PC-3 (cell line): ENCODE results near the gene VWCE. TPM values are rescaled to one million over a fixed set of nuclear protein-coding genes. Genes with fewer than 3 reads are reported as not detected.
A peak's percentile ranks its signal among the peaks of the same experiment; 100 is the strongest.

Source experiments
- ATAC-seq: fragments of 200-7000 bp; cut with Tn5 transposase; 2 replicates; pipeline ENCODE4 v1.9.1; 2020; ENCODE audit warnings: mild to moderate bottlenecking, moderate library complexity
- BruUV-seq: library from RNA; stranded (reverse); fragments of 400-500 nt; replicated peaks from 2 replicates; lab custom pipeline; 2021; lab: Mats Ljungman, UMichigan
- CTCF ChIA-PET: fragments of 300-600 bp; sonication (Branson Sonifier 250); formaldehyde crosslinking; loops from one replicate; lab custom pipeline; 2022; ENCODE audit warnings: antibody characterized with exemption; lab: Charles Lee
- POLR2A ChIA-PET: fragments of 300-600 bp; sonication (Branson Sonifier 250); formaldehyde crosslinking; loops from one replicate; lab custom pipeline; 2022; ENCODE audit warnings: antibody characterized with exemption; ENCODE audit not compliant: unreplicated experiment; lab: Charles Lee
- DNase-seq: peaks from one replicate; pipeline ENCODE4 v3.0.0-alpha.2; 2015
- H2AFZ ChIP-seq: fragments of 300-600 bp; sonication (generic); 2 replicates; pipeline ENCODE4 v1.6.0; 2016; ENCODE audit warnings: antibody characterized with exemption, low read length
- H3F3A ChIP-seq: fragments of 300-600 bp; sonication (generic); one replicate; pipeline ENCODE4 v1.6.0; 2017; ENCODE audit warnings: antibody characterized with exemption, low read length, control low read depth, mild to moderate bottlenecking; ENCODE audit not compliant: unreplicated experiment
- H3K27ac ChIP-seq: fragments of 300-600 bp; sonication (generic); 2 replicates; pipeline ENCODE4 v1.5.1; 2016; ENCODE audit warnings: mild to moderate bottlenecking, low read length
- H3K27me3 ChIP-seq: fragments of 300-600 bp; sonication (generic); 2 replicates; pipeline ENCODE4 v1.6.1; 2016; ENCODE audit warnings: low read length, mixed read lengths
- H3K36me3 ChIP-seq: fragments of 300-600 bp; sonication (generic); 2 replicates; pipeline ENCODE4 v1.6.1; 2016; ENCODE audit warnings: low read depth, mixed run types, low read length, mixed read lengths
- H3K4me1 ChIP-seq: fragments of 300-600 bp; sonication (generic); 2 replicates; pipeline ENCODE4 v1.5.1; 2016; ENCODE audit warnings: low read length; ENCODE audit not compliant: insufficient read depth
- H3K4me2 ChIP-seq: fragments of 300-600 bp; sonication (generic); 2 replicates; pipeline ENCODE4 v1.6.0; 2016; ENCODE audit warnings: low read length
- H3K4me3 ChIP-seq: fragments of 300-600 bp; sonication (generic); 2 replicates; pipeline ENCODE4 v1.5.1; 2016; ENCODE audit warnings: mild to moderate bottlenecking, low read length, mixed read lengths
- H3K79me2 ChIP-seq: fragments of 300-600 bp; sonication (generic); 2 replicates; pipeline ENCODE4 v1.6.1; 2017; ENCODE audit warnings: low read length, mixed read lengths
- H3K9ac ChIP-seq: fragments of 300-600 bp; sonication (generic); 2 replicates; pipeline ENCODE4 v1.6.0; 2016; ENCODE audit warnings: mild to moderate bottlenecking, low read length
- H3K9me2 ChIP-seq: fragments of 300-600 bp; sonication (generic); replicated peaks from 2 replicates; pipeline ENCODE4 v1.6.1; 2016; ENCODE audit warnings: mixed run types, low read length, mixed read lengths
- H3K9me3 ChIP-seq: fragments of 300-600 bp; sonication (generic); 2 replicates; pipeline ENCODE4 v1.6.1; 2016; ENCODE audit warnings: low read length, mixed read lengths
- H4K20me1 ChIP-seq: fragments of 300-600 bp; sonication (generic); 2 replicates; pipeline ENCODE4 v1.6.1; 2016; ENCODE audit warnings: low read length, mixed read lengths
- EZH2 ChIP-seq: fragments of 300-600 bp; sonication (generic); IDR thresholded peaks from one replicate; pipeline ENCODE4 v1.6.1; 2017; ENCODE audit warnings: antibody characterized with exemption, mild to moderate bottlenecking, low read length; ENCODE audit not compliant: unreplicated experiment
- EZH2phosphoT487 ChIP-seq: fragments of 300-600 bp; sonication (generic); IDR thresholded peaks from 2 replicates; pipeline ENCODE4 v1.6.1; 2018; ENCODE audit warnings: mild to moderate bottlenecking, antibody characterized with exemption, low read length, borderline replicate concordance
- intact Hi-C: fragments of 100-400 bp; cut with micrococcal nuclease; formaldehyde crosslinking; loops from 2 replicates; pipeline ENCODE4 v1.9.0; 2023
- total RNA-seq: library from RNA; depleted of rRNA; stranded (reverse); fragments of >200 nt; gene quantifications from 2 replicates; pipeline ENCODE4 v1.2.3, GENCODE V29; 2014
- TF ChIP-seq, protein P1 (sequence below): fragments of 300-600 bp; sonication (generic); conservative IDR thresholded peaks from 2 replicates; pipeline ENCODE4 v1.5.1; 2017; ENCODE audit warnings: antibody characterized with exemption, low read depth, mild to moderate bottlenecking, low read length

Gene VWCE
- total RNA-seq, 1 experiment from 2014 or later = 0.15 TPM

DNA sequence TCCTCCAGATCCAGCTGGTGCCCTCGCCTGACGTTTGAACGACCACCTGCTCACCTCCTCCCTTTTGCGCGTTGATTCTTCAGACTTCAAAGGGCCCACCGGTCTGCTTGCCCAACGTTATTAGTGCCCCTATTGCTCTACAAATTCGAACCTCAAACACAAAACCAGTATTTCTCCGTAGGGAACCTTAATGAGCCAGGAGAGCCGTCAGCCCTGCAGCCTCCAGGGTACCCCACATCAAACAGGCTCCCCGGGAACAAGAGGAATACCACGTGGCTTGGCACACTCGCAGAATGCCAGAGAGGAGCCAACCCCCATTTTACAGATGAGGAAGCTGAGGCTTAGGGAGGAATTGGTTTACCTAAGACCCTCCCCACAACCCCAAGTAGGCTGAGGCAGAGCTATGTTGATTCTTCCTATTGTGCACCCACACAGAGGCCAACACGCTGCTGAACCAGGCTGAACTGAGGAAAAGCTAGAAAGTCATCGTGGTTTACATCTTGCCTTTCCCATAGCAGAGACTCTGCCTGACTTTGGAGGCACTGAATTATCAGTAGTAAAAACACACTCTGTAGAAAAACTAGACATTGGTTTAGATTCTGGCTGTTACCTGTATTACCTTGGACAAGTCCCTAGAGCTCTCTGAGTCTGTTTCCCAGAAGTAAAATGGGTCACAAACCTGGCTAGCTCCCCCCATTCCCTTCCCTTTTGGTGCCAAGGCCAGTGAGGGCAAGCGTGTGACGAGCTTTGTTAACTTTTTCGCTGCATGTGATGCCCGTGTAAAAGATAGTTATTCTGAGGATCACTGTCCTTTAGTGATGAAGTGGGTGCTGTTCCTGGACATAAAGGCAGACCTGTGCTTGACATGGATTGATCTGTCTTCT, 38.7 kb upstream of the VWCE start:
- no peaks in the 10 kb centered on the region for H3F3A ChIP-seq
- peaks cover 30% of the 10 kb centered on the region for H3K4me1 ChIP-seq
- H3K36me3 ChIP-seq = peaks cover 9% of the 10 kb centered on the region
- DNase-seq (no peak), ATAC-seq (no peak)
- H3K79me2 ChIP-seq = peaks cover 52% of the 10 kb centered on the region
- peaks cover 19% of the 10 kb centered on the region for H4K20me1 ChIP-seq
- no peaks in the 10 kb centered on the region for H3K27me3 ChIP-seq
- intact Hi-C loops = loop anchor here (10.0 kb wide), 1 partner anchor 79 kb away; no protein-coding TSS in a partner anchor
- no peaks in the 10 kb centered on the region for H3K9me3 ChIP-seq
- peak overlapping the region; percentile 99 for H3K9ac ChIP-seq
- H3K9me2 ChIP-seq = no peaks in the 10 kb centered on the region
- BruUV-seq = TSS peak; percentile 80
- H2AFZ ChIP-seq = peak overlapping the region; percentile 64
- TF ChIP-seq EZH2 (no peak), EZH2phosphoT487 (no peak)
- TF ChIP-seq, protein P1, sequence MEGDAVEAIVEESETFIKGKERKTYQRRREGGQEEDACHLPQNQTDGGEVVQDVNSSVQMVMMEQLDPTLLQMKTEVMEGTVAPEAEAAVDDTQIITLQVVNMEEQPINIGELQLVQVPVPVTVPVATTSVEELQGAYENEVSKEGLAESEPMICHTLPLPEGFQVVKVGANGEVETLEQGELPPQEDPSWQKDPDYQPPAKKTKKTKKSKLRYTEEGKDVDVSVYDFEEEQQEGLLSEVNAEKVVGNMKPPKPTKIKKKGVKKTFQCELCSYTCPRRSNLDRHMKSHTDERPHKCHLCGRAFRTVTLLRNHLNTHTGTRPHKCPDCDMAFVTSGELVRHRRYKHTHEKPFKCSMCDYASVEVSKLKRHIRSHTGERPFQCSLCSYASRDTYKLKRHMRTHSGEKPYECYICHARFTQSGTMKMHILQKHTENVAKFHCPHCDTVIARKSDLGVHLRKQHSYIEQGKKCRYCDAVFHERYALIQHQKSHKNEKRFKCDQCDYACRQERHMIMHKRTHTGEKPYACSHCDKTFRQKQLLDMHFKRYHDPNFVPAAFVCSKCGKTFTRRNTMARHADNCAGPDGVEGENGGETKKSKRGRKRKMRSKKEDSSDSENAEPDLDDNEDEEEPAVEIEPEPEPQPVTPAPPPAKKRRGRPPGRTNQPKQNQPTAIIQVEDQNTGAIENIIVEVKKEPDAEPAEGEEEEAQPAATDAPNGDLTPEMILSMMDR = no peak
- peak overlapping the region; percentile 88 for H3K4me2 ChIP-seq
- ChIA-PET CTCF (interaction anchor here (0.5 to 3.5 kb wide), 3 partner anchors 28 to 67 kb away, joined by 3 to 63 read pairs (median 4); partner anchors contain the start of gene CYB561A3), POLR2A (interaction anchor here (0.6 kb wide), 1 partner anchor 93 kb away, joined by 8 read pairs; no protein-coding TSS in a partner anchor)
- H3K4me3 ChIP-seq = peak overlapping the region; percentile 95
- H3K27ac ChIP-seq = peak overlapping the region; percentile 52

DNA sequence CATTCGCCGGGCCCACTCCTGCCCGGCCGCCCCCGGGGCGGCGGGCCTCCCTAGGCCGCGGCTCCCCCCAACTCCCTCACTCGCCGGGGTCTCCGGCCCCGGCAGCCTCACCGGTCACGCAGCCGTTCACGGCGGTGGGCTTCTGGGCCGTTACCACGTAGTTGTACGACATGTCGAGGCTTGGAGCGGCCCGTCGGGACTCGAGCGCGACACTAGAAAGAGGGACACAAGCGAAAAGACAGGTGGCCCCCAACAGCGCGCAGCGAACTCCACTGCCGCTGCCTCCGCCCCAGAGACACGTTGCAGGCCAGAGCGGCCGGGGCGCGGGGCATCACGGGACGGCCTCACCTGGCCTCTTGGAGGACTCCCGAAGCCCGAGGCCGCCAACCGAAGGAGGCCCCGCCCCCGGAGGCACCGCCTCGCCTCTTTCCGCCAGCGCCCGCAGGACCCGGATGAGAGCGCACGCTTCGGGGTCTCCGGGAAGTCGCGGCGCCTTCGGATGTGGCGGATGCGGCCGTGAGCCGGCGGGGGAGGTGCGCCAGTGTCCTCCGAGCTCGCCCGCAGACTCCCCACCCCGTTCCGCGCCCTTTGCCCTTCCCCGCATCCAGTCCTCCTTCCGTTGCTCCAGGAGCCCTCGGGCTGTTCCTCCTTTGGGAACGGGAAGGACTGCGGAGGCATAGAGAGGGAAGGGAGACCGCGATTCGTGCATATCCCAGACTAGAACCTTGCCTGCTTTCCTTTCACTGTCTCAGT, 37.9 kb upstream of the VWCE start, which contains the start of the genes DDB1 and TKFC:
Gene DDB1, minus strand, starts transcription at position 309 of the 753 bp plus-strand sequence. Its CDS starts 137 bp downstream, at position 172.
Gene TKFC, plus strand, starts transcription at position 432 of the 753 bp plus-strand sequence. CDS start 1,501 bp downstream, outside the sequence.
- H3K4me1 ChIP-seq = peaks cover 30% of the 10 kb centered on the region
- H3F3A ChIP-seq = no peaks in the 10 kb centered on the region
- DNase-seq = peak; percentile 97
- TF ChIP-seq EZH2phosphoT487 (no peak), EZH2 (no peak)
- TF ChIP-seq, protein P1 = no peak
- peak; percentile 91 for ATAC-seq
- intact Hi-C loops = loop anchor here (10.0 kb wide), 1 partner anchor 78 kb away; no protein-coding TSS in a partner anchor
- H3K4me2 ChIP-seq = peak within 1 kb of the TSS; percentile 88
- no peaks in the 10 kb centered on the region for H3K9me2 ChIP-seq
- peak within 1 kb of the TSS; percentile 99 for H3K9ac ChIP-seq
- ChIA-PET POLR2A (no interaction called here), CTCF (no interaction called here)
- peaks cover 58% of the 10 kb centered on the region for H3K79me2 ChIP-seq
- peak within 1 kb of the TSS; percentile 95 for H3K4me3 ChIP-seq
- H2AFZ ChIP-seq = peak within 1 kb of the TSS; percentile 64
- peaks cover 23% of the 10 kb centered on the region for H4K20me1 ChIP-seq
- peaks cover 14% of the 10 kb centered on the region for H3K36me3 ChIP-seq
- no peaks in the 10 kb centered on the region for H3K9me3 ChIP-seq
- no TSS peak for BruUV-seq
- H3K27ac ChIP-seq = peak within 1 kb of the TSS; percentile 52
- H3K27me3 ChIP-seq = no peaks in the 10 kb centered on the region
